ENCODE results near the gene NUBP1. TPM values are rescaled to one million over a fixed set of nuclear protein-coding genes. Genes with fewer than 3 reads are reported as not detected.

NUBP1 gene
- total and polyA plus RNA-seq, 9 of the 15 experiments (the other 6 are each of a cell fraction or from before 2014, with no cell fraction given), result 17.2 to 55.1 (median 35.6) TPM

DNA sequence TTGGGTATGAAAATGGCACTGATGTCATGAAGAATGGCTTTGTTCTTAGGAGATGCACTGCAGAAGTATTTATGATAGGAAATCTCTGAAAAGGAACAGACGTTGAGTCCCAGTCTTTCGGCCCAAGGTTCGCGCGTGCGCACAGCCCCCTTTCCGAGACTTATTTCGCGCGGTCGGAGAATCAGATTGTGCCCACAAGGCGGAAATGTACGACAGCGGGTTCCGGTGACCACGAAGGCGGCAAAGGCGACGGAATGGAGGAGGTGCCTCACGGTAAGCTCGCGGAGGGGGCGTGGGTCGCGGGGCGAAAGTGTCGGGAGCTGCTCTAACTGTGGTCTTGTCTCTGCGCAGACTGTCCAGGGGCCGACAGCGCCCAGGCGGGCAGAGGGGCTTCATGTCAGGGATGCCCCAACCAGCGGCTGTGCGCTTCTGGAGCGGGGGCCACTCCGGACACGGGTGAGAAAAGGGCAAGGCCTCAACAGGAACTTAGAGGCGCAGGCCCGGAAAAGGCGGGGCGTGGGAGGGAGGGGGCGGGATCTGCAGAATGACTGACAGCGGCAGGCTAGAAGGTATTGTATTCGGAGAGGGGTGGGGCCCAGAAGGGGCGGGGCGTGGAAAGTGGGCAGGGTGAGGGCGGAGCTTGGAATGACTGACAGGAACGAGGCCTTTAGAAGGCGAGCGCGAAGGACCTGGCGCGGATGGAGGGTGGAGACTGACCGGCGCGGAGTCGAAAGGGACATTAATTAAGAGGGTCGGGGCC lies at the start of gene NUBP1 (continued):
- TF ChIP-seq MYBL2 (IDR thresholded peaks at IDR 0.05; ENCODE audit: low read depth), result no peak
- no peak for TF ChIP-seq MYBL2 (CRISPR knock-in tag; IDR thresholded peaks at IDR 0.05; ENCODE audit: borderline replicate concordance)
- TF ChIP-seq, protein P1, sequence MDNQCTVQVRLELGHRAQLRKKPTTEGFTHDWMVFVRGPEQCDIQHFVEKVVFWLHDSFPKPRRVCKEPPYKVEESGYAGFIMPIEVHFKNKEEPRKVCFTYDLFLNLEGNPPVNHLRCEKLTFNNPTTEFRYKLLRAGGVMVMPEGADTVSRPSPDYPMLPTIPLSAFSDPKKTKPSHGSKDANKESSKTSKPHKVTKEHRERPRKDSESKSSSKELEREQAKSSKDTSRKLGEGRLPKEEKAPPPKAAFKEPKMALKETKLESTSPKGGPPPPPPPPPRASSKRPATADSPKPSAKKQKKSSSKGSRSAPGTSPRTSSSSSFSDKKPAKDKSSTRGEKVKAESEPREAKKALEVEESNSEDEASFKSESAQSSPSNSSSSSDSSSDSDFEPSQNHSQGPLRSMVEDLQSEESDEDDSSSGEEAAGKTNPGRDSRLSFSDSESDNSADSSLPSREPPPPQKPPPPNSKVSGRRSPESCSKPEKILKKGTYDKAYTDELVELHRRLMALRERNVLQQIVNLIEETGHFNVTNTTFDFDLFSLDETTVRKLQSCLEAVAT (IDR thresholded peaks at IDR 0.05), result no peak
- TF ChIP-seq MBD2 (IDR thresholded peaks at IDR 0.05; ENCODE audit: borderline replicate concordance, low read depth), result peak; percentile 78
- peak; percentile 97 for TF ChIP-seq PHF20 (IDR thresholded peaks at IDR 0.05; ENCODE audit: partially characterized antibody)
- peak; percentile 66 for TF ChIP-seq NFIC (IDR thresholded peaks at IDR 0.05)
- no peak for TF ChIP-seq CEBPB (tag; IDR thresholded peaks at IDR 0.05)
- TF ChIP-seq KDM4B (IDR thresholded peaks at IDR 0.05; ENCODE audit: borderline replicate concordance in 2 of 2, low read depth in 1 of 2), result peak in 1 of 2 experiments; percentile 83; a peak in 1 of 4 replicates
- no peak for TF ChIP-seq ZNF57 (CRISPR knock-in tag; IDR thresholded peaks at IDR 0.05)
- no peak for TF ChIP-seq ZNF253 (CRISPR knock-in tag; conservative IDR thresholded peaks at IDR 0.05)
- no peak for TF ChIP-seq ZNF444 (CRISPR knock-in tag; IDR thresholded peaks at IDR 0.05)
- TF ChIP-seq ELF4 (CRISPR knock-in tag; IDR thresholded peaks at IDR 0.05), result peak; percentile 76; the same call in 1 of the 2 replicates
- TF ChIP-seq TCF7 (IDR thresholded peaks at IDR 0.05; ENCODE audit: borderline replicate concordance), result no peak
- TF ChIP-seq MECOM (CRISPR knock-in tag; IDR thresholded peaks at IDR 0.05), result no peak
- no peak for TF ChIP-seq RFX5 (IDR thresholded peaks at IDR 0.05; ENCODE audit: low read depth, low read length)
- no peak for TF ChIP-seq CBX2 (IDR thresholded peaks at IDR 0.05; ENCODE audit: insufficient read depth, low read length, poor library complexity, severe bottlenecking)
- no peak for TF ChIP-seq ZNF431 (CRISPR knock-in tag; IDR thresholded peaks at IDR 0.05)
- TF ChIP-seq, protein P2, sequence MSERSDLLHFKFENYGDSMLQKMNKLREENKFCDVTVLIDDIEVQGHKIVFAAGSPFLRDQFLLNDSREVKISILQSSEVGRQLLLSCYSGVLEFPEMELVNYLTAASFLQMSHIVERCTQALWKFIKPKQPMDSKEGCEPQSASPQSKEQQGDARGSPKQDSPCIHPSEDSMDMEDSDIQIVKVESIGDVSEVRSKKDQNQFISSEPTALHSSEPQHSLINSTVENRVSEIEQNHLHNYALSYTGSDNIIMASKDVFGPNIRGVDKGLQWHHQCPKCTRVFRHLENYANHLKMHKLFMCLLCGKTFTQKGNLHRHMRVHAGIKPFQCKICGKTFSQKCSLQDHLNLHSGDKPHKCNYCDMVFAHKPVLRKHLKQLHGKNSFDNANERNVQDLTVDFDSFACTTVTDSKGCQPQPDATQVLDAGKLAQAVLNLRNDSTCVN (CRISPR knock-in tag; IDR thresholded peaks at IDR 0.05), result no peak
- no peak for TF ChIP-seq EP300 (IDR thresholded peaks at IDR 0.05; ENCODE audit: low read length)
- TF ChIP-seq, protein P3, sequence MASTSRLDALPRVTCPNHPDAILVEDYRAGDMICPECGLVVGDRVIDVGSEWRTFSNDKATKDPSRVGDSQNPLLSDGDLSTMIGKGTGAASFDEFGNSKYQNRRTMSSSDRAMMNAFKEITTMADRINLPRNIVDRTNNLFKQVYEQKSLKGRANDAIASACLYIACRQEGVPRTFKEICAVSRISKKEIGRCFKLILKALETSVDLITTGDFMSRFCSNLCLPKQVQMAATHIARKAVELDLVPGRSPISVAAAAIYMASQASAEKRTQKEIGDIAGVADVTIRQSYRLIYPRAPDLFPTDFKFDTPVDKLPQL (IDR thresholded peaks at IDR 0.05; ENCODE audit: extremely low read depth, insufficient read length), result no peak
- peak; percentile 88 for TF ChIP-seq POLR2H (tag; IDR thresholded peaks at IDR 0.05; ENCODE audit: low read depth)
- TF ChIP-seq LARP7 (IDR thresholded peaks at IDR 0.05), result peak; percentile 10; the same call in 1 of the 2 replicates
- TF ChIP-seq, protein P4, sequence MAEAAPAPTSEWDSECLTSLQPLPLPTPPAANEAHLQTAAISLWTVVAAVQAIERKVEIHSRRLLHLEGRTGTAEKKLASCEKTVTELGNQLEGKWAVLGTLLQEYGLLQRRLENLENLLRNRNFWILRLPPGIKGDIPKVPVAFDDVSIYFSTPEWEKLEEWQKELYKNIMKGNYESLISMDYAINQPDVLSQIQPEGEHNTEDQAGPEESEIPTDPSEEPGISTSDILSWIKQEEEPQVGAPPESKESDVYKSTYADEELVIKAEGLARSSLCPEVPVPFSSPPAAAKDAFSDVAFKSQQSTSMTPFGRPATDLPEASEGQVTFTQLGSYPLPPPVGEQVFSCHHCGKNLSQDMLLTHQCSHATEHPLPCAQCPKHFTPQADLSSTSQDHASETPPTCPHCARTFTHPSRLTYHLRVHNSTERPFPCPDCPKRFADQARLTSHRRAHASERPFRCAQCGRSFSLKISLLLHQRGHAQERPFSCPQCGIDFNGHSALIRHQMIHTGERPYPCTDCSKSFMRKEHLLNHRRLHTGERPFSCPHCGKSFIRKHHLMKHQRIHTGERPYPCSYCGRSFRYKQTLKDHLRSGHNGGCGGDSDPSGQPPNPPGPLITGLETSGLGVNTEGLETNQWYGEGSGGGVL (CRISPR knock-in tag; IDR thresholded peaks at IDR 0.05), result no peak

Data from K562 (cell line).